Measurements from ENCODE around the gene TMEM63C.

DNA sequence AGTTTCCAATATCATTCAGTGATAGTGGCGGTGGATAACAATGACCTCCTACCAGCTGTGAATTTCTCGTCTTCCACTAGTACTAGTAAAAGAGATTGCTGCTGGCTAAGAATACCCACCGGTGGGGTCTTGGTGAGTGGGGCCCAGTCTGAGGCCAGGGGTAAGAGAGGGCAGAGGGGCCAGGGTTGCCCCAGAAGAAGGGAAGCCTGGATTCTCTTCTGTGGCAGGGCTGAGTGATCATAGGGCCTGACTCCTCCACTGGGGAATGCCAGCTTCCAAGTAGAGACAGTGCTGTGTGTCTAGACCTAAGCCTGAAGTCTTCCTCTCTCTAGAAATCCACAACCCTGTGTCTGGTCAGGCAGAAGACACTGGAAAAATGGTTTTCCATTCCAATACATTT is 5.8 kb upstream of the TMEM63C start:
- TF ChIP-seq POLR2A (IDR thresholded peaks at IDR 0.05; ENCODE audit: low read depth, low read length) (no peak), CTCF (IDR thresholded peaks at IDR 0.05; ENCODE audit: extremely low read depth in 1 of 2, insufficient read depth in 1 of 2, low read depth in 1 of 2, low read length in 2 of 2) (no peak), POLR2AphosphoS5 (IDR thresholded peaks at IDR 0.05; ENCODE audit: insufficient read depth, low read depth, low read length) (no peak), FOS (IDR thresholded peaks at IDR 0.05; ENCODE audit: borderline replicate concordance, insufficient read depth, low read length) (no peak), MYC (IDR thresholded peaks at IDR 0.05; ENCODE audit: low read depth, low read length) (no peak)
- TF ChIP-seq, protein P1, sequence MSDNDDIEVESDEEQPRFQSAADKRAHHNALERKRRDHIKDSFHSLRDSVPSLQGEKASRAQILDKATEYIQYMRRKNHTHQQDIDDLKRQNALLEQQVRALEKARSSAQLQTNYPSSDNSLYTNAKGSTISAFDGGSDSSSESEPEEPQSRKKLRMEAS (IDR thresholded peaks at IDR 0.05; ENCODE audit: insufficient read depth, insufficient read length) = no peak
